ENCODE data around the gene FBXO30.

- TF ChIP-seq CTCF (conservative IDR thresholded peaks at IDR 0.05; ENCODE audit: low read depth, low read length) (no peak), EZH2 (IDR thresholded peaks at IDR 0.05; ENCODE audit: borderline replicate concordance, low read depth, low read length, poor library complexity, severe bottlenecking) (no peak)
Observed at GRCh38 chr6:145758113-145758512, 56.5 kb downstream of the FBXO30 start.

Measured in A673 (cell line).